ENCODE measurements around the gene TLX1. TPM values are rescaled to one million over a fixed set of nuclear protein-coding genes. Genes with fewer than 3 reads are reported as not detected.

TLX1 gene
- total RNA-seq, 1 experiment from 2014 or later: not detected

DNA sequence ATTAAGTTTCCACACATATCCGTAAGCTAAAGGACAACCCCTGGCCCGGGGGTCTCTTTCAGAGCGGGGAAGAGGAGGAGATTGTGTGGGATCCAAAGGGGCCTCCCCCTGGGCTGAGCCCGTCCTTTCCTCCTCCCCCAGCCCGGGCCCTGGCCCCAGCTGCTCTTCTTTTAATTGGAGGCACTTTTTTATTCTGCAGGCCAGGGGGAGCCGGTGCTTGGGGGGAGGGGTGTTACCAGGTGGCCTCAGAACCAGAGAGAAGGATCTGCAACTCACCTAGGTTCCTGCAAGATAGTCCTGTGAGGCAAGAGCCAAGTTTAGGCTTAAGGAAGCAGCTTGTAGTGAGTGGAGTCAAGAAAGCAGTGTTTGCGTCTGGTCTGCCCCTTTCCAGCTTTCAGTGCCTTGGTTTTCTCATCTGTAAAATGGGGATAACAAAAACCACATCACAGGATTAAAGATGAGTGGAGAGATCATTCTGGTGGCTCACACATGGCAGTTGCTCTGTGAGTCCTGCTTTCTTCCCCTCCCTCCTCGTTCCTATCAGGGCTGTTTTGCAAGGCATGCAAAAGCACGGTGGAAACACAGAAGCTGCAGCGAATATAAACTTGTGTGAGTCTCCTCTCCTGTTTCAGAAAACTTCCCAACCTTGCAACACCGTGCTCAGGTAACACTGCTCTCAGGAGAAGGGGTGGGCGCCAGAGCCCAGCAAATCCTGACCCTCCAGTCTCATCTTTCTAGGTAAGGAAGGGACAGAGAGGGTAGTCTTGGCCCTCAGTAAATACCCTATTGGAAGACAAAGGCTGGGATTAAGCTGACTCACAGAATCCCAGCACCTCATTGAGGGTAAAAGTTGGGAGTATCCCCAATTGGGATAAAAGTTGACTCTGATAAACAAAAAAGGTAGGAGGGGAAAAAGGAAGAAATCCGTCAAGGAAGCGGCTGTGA is 4.1 kb upstream of the TLX1 start:
- in situ Hi-C loops (cut with HindIII; ENCODE audit: low pct_unique_long_range_greater_than_20kb, low sequenced_read_pairs): no loop called here

DNA sequence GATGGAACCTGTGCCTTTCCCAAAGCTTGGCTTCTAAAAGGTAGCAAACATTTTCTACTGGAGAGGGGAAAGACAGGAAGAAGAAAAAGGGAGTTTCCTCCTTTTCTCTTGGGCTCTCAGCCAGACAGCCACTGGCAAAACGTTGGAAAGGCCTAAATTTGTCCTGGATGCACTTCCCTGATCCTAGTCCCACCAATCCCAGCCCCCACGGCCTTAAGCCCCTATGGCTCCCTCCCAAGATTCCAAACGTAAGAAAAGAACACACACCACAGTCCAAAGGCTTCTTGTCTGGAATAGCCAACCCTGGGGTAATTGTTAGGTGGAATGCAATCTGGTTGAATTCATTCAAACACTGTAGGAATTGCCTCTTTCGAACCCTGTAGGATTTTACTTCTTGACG is 959 bp upstream of the TLX1 start:
- in situ Hi-C loops (cut with HindIII; ENCODE audit: low pct_unique_long_range_greater_than_20kb, low sequenced_read_pairs): no loop called here
- DNase-seq (ENCODE audit: low read depth, low spot score): no peak

More for the DNA sequence above, 4.1 kb upstream of the TLX1 start:
- DNase-seq (ENCODE audit: low read depth, low spot score): no peak

DNA sequence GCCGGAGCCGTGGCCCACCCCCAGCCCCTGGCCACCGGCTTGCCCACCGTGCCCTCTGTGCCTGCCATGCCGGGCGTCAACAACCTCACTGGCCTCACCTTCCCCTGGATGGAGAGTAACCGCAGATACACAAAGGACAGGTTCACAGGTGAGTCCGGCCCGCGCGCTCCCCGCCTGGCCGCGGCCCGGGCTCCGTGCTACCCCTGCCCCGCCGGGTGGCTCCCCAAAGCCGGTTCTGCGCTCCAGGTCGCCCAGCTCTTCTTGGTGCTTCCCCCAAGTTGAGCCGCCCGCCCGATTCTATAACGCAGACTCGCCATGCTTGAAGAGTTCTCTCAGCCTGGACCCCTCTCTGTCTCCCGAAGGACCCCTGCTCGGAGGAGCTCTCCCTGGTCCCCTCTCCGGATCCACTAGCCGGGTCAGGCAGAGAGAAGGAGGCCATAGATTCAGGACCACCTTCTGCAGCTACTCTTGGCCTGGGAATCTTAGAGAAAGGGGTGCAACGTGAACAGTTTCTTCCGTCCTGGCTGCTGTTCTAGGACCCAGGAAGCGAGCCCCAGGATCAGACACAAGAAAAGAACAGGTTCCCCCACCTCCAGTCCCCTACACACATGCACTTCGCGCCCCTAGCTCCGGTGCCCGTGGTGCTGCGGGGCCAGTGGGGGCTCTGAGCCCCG is 999 bp downstream of the TLX1 start:
- DNase-seq (ENCODE audit: low read depth, low spot score): no peak
- in situ Hi-C loops (cut with HindIII; ENCODE audit: low pct_unique_long_range_greater_than_20kb, low sequenced_read_pairs): no loop called here

DNA sequence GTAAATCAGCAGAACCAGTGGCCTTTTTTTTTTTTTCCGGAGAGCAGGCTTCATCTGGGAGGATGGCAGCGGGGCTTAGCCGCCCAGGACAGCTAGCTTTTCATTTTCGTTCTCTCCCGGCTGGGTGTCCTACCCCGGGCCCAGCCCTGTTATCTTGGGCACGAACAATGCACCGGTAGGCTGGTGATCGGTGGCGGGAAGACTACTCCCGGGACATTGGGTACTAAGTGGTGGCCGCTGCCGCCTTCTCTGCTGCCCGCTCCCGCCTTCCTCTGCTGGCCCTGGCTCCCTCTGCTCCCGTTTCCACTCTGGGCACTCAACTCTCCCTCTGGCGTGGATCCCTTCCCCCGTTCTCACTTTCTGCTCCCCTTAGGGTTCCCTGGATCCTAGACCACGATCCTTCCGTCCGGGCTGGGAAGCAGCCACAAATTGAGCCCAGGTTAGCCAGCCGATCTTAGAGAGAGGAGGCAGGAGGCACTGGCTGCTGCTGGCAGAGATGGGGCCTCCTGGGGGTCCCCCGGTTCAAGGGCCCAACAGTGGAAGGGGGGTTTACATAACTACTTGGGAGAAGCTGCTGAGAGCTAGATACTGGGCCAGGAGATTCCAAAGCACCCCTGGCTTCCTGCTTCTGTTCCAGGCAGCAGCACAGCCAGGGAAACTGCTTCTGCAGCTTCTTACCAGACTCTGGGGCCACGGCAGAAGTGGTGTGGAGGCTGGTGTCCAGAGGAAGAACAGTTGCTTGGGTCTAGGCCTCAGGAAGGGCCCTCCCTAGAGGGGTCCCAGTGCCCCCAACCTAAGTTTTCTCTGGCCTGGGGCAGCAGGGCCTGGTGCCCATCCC is 1.8 kb downstream of the TLX1 start:
- in situ Hi-C loops (cut with HindIII; ENCODE audit: low pct_unique_long_range_greater_than_20kb, low sequenced_read_pairs): no loop called here
- DNase-seq (ENCODE audit: low read depth, low spot score): no peak

DNA sequence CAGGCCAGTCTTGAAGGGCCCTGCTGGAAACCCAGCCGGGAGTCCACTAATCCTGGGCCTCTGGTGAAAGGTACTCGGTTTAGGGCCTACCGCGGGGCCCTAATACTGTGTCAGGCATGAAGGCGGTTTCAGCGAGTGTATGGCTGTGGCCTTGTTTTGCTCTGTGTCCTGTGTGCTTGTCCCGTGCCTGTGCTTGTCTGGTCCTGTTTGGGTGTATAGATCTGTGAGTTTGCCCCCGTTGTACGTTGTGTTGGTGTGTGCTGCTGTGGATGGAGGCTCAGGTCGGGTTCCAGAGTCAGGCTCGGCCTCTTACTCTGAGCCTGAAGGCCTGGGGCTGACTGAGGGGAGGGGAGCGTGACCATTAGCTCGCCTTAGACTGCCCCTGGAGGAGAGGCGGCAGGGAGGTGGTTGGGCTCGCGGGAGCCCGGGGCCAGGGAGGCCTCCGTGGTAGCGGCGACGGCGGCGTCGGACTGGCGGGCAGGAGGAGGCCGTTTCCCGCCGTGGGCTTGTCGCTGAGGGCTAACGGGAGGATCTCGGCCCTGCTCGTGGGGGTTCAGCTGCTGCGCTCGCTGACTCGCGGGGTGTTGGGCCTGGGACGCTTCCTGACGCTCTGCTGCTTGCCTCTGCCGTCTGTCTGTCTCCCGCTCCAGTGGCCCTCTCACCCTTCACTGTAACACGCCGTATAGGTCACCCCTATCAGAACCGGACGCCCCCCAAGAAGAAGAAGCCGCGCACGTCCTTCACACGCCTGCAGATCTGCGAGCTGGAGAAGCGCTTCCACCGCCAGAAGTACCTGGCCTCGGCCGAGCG is 2.6 kb downstream of the TLX1 start:
- in situ Hi-C loops (cut with HindIII; ENCODE audit: low pct_unique_long_range_greater_than_20kb, low sequenced_read_pairs): no loop called here

DNA sequence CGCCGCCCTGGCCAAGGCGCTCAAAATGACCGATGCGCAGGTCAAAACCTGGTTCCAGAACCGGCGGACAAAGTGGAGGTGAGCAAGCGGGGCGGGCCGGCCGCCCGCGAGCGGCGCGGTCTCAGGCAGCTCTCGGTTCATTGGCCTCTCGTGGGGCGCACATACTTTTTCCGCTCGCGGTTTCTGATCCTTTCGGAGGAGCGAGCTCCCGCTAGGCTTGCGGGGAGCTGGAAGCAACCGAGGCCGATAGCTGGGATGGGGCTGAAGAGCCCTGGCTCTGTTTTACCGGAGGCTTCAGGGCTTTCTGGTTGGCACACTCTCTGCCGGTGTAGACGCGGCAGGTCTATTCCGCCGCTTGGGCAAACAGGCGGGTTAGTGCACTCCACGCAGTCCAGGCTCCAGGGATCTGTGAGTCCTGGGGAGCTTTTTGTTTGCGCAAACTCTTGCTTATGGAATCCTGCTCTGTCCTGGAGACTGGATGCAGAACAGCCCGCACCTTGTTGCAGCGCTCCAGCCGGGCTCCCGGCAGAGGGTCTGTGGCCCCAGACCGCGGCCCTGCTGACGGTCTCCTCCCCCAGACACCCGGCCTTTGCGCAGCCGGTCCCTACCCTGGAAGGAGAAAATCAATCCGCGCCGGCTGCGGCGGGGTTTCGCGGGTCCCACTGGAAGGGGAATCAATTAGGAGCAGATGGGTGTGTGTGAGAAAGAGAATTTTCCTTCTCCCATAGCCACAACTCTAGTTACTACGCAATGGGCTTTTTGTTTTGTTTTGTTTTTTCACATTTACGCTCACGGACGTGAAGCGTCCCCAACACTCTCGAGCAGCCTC is 3.4 kb downstream of the TLX1 start:
- DNase-seq (ENCODE audit: low read depth, low spot score): no peak
- in situ Hi-C loops (cut with HindIII; ENCODE audit: low pct_unique_long_range_greater_than_20kb, low sequenced_read_pairs): no loop called here

More for the DNA sequence above, 2.6 kb downstream of the TLX1 start:
- no peak for DNase-seq (ENCODE audit: low read depth, low spot score)

DNA sequence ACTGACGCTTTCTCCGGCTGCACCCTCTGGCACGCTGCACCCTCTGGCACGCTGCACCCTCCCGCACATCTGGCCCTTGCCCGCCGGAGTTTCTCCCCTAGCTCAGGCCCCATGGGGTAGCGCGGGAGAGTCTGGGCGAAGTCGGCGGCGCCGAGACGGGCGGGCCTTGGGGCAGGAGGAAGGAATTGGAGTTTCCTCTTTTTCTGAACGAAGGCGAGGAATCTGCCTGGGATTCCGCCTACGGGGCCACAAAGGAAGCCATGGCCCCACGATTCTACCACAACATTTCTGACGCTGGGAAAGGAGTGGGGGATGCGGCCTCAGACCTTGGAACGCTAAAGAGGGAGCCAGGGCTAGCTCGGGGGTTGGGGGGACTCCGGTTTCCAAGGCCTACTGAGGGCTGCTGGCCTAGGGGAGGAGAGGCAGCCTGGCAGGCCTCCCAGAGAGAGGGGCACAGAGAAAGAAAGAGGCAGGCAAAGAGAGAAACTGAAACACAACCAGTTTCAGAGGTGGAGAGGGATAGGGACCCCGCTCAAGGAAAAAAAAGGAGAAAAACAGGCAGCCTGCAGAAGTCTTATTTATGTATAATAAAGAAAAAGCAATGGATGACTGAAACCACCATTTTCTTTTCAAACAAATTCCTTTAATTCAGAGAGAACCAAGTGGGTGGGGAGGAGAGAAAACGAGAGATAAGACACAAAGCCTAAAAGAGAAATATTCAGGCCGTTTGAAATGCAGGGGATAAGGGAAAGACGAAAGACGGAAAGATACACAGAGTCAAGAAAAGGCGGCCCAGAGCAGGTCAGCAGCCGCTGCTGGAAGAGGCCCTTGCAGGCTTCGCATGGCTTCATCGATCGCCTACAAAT is 4.3 kb downstream of the TLX1 start:
- in situ Hi-C loops (cut with HindIII; ENCODE audit: low pct_unique_long_range_greater_than_20kb, low sequenced_read_pairs): no loop called here
- DNase-seq (ENCODE audit: low read depth, low spot score): no peak

DNA sequence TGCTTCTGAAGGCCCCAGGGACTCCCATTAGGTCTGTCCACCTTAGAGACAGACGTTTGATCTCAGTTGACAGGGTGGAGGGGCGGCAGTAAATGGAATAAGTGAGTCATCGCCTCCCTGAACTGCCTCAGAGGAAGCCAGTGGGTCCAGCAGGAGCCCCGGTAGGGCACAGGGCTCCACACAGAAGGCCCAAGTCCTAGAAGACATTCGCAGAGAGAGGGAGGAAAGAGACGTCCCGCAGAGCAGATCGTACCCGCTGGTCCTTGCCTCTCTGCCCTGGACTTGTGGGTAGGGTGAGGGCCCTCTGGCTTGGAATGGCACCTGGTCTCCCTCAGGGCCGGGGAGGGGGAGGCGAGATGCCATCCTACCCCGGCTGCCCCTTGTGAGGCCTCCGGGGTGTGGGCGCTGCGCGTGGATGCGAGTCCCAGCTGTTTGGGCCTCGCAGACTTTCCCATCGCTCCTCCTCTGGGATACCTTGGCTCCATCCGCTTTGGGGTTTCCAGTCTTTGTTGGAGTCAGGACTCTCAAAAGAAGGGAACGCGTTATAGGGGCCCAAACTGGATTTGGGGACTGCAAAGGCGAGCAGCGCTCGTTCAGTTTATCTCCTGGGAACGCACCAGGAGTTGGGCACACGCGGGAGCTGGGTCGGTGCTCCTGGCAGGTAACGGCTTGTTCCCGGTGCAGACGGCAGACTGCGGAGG is 5.1 kb downstream of the TLX1 start:
- in situ Hi-C loops (cut with HindIII; ENCODE audit: low pct_unique_long_range_greater_than_20kb, low sequenced_read_pairs): no loop called here
- DNase-seq (ENCODE audit: low read depth, low spot score): no peak

DNA sequence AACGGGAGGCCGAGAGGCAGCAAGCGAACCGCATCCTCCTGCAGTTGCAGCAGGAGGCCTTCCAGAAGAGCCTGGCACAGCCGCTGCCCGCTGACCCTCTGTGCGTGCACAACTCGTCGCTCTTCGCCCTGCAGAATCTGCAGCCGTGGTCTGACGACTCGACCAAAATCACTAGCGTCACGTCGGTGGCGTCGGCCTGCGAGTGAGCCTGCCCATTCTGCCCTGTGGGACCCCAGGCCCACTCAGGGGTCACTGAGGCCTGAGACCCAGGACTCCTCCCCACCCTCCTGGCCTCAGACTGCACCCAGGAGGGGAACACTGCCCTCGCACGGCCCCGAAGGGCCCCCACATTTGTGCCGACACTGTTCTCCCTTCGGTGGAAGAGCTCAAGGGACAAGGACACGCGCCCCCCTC is 5.6 kb downstream of the TLX1 start:
- DNase-seq (ENCODE audit: low read depth, low spot score): no peak
- in situ Hi-C loops (cut with HindIII; ENCODE audit: low pct_unique_long_range_greater_than_20kb, low sequenced_read_pairs): no loop called here

DNA sequence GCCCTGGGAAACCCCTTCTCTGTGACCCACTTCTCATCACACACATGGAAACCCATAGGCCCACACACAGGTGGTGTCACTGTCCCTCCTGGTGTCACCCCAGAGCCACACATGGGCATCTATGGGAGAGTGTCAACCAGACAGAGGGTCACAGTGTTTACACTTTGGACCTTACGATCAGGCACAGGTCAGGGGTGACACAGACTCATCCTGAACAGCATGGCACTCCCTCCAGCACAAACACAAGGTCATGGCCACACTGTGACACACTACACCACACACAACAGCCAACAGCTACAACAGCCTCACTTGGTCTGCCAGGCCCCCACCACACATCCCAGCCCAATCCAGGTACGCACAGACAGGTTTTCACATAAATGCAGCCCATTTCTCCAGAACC is 6.2 kb downstream of the TLX1 start:
- in situ Hi-C loops (cut with HindIII; ENCODE audit: low pct_unique_long_range_greater_than_20kb, low sequenced_read_pairs): no loop called here
- no peak for DNase-seq (ENCODE audit: low read depth, low spot score)

DNA sequence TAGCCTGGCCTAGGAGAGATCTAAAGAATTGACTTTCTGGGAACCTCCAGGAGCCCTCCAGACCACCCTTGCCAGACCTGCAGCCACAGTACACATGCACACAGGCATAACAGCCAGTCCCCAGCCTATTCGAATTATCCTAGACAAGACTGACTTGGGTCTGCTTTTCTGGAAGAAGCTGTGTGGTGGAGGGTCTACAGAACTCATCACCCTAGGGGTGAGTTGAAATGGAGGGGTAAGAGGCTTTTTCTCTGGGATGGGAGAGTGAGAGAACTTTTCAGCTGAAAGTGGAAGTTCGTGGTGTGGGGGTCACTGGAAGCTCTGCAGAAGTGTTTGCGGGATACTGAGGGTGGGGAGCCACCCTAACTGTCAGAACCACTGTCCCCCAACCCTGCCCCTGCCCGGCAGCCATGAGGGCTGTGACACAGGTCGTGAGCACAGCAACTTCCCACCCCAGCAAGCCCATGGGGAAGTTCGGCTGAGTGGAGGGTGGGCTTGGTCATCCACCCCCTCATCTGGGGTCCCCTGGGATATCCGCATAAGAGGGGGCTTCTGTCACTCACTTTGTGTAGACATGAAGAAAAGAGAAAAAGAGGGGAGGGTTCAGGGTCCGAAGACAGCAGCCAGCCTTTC is 7.8 kb downstream of the TLX1 start:
- DNase-seq (ENCODE audit: low read depth, low spot score): no peak
- in situ Hi-C loops (cut with HindIII; ENCODE audit: low pct_unique_long_range_greater_than_20kb, low sequenced_read_pairs): no loop called here

DNA sequence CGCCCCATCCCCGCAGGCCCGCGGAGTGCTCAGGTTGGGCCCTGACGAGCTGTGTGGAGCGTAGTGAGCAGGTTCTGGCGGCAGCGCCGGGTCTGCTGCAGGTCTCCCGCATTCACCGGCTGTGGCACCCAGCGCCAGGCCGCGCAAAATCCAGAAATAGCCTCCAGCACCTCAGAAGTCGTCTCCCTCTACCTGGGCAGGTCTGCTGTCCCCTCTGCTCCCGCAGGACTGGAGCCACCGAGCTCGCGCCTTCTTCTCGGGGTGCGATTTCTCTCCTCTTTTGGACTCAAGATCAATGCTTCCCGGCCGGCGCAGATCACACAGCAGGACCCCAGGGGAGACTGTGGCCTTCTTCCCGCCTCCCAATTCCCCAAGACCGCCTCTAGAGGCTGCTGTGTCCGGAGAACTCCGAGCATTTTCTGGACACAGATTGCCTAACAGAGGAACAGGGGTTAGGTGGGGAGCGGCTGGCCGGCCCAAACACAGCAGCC is 8.4 kb downstream of the TLX1 start:
- DNase-seq (ENCODE audit: low read depth, low spot score): no peak
- in situ Hi-C loops (cut with HindIII; ENCODE audit: low pct_unique_long_range_greater_than_20kb, low sequenced_read_pairs): no loop called here

DNA sequence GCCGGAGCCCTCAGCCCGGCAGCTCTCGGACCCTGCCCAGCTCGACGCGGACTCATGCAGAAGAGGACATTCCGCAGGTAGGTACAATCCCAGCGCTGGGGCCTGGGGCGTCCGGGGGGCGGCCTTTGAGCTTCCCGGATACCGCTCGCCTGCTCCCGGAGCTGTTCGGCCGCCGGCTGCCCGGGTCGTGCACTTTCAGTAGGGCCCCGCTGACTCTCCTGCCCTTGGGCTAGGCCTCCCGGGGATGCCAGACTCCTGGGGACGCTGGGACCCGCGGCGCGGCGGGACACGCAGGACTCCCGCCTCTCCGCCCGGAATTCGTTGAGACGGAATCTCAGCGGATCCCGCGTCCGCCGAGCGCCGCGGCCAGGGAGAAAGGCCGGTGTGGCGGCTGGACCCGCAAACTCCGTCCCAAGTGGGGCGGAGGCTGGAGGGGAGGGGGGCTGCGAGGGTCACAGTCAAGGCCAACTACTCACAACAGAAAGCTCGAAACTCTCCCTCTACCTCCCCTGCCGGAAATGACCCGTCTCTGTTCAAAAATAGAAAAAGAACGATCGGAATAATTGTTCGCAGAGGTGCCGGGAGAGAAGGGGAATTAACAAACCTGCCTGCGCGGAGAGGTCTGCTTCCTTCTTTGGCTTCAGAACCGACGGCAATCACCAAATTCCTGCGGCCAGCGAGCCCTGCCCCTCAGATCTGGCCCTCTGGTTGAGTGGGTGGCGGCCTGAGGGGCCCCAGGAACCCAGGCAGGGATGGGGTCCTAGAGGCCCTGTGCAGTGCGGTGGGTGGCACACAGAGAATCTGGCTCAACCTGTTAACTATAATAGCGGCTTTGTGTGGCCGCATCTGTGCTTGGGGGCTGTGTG is 9.2 kb downstream of the TLX1 start:
- DNase-seq (ENCODE audit: low read depth, low spot score): no peak
- in situ Hi-C loops (cut with HindIII; ENCODE audit: low pct_unique_long_range_greater_than_20kb, low sequenced_read_pairs): no loop called here

All from SK-MEL-5 (cell line).